Measurements from ENCODE around the gene ZNF862.

Gene ZNF862

DNA sequence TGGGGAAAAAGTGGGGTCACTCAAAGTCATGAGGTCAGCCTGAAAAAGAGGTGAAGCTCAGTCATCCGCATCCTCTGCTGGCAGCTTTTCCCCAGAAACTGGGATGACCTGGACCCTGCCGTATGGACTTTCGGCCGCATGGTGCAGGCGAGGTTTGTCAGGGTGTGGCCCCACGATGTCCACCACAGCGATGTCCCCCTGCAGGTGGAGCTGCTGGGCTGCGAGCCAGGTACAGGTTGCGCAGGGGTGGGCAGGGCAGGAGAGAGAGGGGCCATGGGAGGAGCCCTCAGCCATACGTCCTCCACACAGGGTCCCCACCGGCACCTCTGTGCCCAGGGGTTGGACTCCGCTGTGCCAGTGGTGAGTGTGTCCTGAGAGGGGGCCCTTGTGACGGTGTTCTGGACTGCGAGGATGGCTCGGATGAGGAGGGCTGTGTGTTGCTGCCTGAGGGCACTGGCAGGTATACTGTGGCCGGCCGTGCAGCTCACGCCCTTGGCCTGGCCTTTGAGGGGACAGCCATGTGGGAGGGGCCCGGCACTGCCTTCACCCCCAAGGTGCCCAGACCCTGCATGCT is 41.8 kb upstream of the ZNF862 start:
- no peak overlapping the region for H3K4me3 ChIP-seq (ENCODE audit: insufficient read depth, low read depth, low read length)
- H3K36me3 ChIP-seq (ENCODE audit: control insufficient read depth, insufficient read depth, low read length): no peaks in the 10 kb centered on the region
- H3K27me3 ChIP-seq (ENCODE audit: control insufficient read depth, insufficient read depth, low read length, poor library complexity, severe bottlenecking): peaks cover 3% of the 10 kb centered on the region
- no peaks in the 10 kb centered on the region for H3K9me3 ChIP-seq (ENCODE audit: control insufficient read depth, low read length)
- H3K27ac ChIP-seq (ENCODE audit: insufficient read depth, low read depth, low read length, poor library complexity, severe bottlenecking): no peak overlapping the region
- WGBS, 2 experiments: 90 to 91% methylated on average over 19 of the region's 19 CpGs
- peaks cover 4% of the 10 kb centered on the region for H3K4me1 ChIP-seq (ENCODE audit: control insufficient read depth, insufficient read depth, low read length)

DNA sequence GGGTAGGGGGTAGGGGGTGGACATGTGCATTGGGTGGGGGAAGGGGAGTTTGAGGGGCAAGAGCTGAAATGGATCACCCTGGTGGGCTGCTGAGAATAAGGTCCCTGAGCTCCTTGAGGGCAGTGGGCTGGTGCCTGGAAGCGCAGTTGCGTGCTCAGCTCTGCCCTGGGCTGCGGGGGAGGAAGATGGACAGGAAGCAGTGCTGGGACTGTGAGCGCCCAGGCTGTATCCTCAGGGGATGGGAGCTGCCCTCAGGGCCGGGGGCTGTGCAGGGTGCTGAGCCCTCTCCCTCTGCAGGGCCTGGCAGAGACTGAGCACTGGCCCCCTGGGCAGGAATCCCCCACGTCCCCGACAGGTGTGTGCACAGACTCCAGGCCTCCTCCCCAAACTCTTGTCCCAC is 40.4 kb upstream of the ZNF862 start:
- 89 to 93% methylated on average over 7 of the region's 7 CpGs for WGBS, 2 experiments
- Histone ChIP-seq H3K4me3 (ENCODE audit: insufficient read depth, low read depth, low read length) (no peak overlapping the region), H3K27me3 (ENCODE audit: control insufficient read depth, insufficient read depth, low read length, poor library complexity, severe bottlenecking) (no peaks in the 10 kb centered on the region), H3K9me3 (ENCODE audit: control insufficient read depth, low read length) (no peaks in the 10 kb centered on the region), H3K27ac (ENCODE audit: insufficient read depth, low read depth, low read length, poor library complexity, severe bottlenecking) (no peak overlapping the region), H3K4me1 (ENCODE audit: control insufficient read depth, insufficient read depth, low read length) (no peaks in the 10 kb centered on the region), H3K36me3 (ENCODE audit: control insufficient read depth, insufficient read depth, low read length) (no peaks in the 10 kb centered on the region)

DNA sequence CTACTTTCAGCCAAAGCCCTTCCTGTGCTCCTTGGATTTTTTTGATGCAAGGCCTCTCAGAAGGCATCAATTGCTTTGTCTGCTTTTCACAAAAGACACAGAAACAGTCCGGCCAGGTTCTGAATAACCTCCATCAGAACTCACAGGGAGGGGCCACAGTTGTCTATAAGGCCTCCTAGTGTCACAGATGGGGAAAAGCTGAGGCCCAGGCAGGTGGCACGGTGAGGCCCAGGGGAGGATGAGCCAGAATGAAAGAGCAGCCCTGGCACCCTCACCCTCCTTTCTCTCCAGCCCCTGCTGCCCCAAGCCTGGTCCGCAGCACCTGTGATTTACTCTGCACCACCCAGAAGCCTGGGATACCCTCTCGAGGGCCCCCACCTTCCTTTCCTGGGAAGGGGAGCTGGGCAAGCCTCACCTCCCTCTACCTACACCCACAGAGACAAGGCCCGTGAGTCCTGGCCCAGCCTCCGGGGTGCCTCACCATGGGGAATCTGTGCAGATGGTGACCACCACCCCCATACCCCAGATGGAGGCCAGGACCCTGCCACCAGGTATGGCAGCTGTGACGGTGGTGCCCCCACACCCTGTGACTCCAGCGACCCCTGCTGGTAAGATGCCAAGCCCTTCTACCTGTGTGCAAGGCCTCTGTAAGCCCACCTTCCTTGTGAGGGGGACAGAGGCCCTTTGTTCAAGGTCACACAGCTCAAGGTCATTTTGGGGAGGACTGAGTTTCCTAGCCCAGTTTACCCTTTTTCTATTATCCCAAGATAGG is 38.6 kb upstream of the ZNF862 start:
- 60 to 67% methylated on average over 8 of the region's 8 CpGs for WGBS, 2 experiments

DNA sequence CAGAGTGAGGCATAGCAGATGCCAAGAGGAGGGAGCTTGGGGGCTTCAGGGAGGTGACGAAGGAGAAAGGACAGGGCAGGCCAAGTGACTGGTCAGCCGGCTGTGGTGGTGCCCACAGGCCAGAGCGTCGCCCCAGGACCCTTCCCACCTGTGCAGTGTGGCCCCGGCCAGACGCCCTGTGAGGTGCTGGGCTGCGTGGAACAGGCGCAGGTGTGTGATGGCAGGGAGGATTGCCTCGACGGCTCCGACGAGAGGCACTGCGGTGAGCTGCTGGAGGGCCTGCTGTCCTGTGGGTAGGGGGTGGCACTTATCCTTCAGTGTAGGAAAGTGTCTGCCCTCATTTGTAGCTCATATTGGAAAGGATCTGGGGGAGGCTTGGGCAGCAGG is 38.0 kb upstream of the ZNF862 start:
- Histone ChIP-seq H3K9me3 (ENCODE audit: control insufficient read depth, low read length) (no peaks in the 10 kb centered on the region), H3K27me3 (ENCODE audit: control insufficient read depth, insufficient read depth, low read length, poor library complexity, severe bottlenecking) (no peaks in the 10 kb centered on the region), H3K36me3 (ENCODE audit: control insufficient read depth, insufficient read depth, low read length) (no peaks in the 10 kb centered on the region), H3K4me1 (ENCODE audit: control insufficient read depth, insufficient read depth, low read length) (no peaks in the 10 kb centered on the region), H3K4me3 (ENCODE audit: insufficient read depth, low read depth, low read length) (no peak overlapping the region), H3K27ac (ENCODE audit: insufficient read depth, low read depth, low read length, poor library complexity, severe bottlenecking) (no peak overlapping the region)
- WGBS, 2 experiments: 93 to 94% methylated on average over 13 of the region's 13 CpGs

More for the DNA sequence above, 38.6 kb upstream of the ZNF862 start:
- no peaks in the 10 kb centered on the region for H3K9me3 ChIP-seq (ENCODE audit: control insufficient read depth, low read length)
- H3K4me3 ChIP-seq (ENCODE audit: insufficient read depth, low read depth, low read length): no peak overlapping the region
- H3K36me3 ChIP-seq (ENCODE audit: control insufficient read depth, insufficient read depth, low read length): no peaks in the 10 kb centered on the region
- H3K27ac ChIP-seq (ENCODE audit: insufficient read depth, low read depth, low read length, poor library complexity, severe bottlenecking): no peak overlapping the region
- no peaks in the 10 kb centered on the region for H3K4me1 ChIP-seq (ENCODE audit: control insufficient read depth, insufficient read depth, low read length)
- no peaks in the 10 kb centered on the region for H3K27me3 ChIP-seq (ENCODE audit: control insufficient read depth, insufficient read depth, low read length, poor library complexity, severe bottlenecking)

DNA sequence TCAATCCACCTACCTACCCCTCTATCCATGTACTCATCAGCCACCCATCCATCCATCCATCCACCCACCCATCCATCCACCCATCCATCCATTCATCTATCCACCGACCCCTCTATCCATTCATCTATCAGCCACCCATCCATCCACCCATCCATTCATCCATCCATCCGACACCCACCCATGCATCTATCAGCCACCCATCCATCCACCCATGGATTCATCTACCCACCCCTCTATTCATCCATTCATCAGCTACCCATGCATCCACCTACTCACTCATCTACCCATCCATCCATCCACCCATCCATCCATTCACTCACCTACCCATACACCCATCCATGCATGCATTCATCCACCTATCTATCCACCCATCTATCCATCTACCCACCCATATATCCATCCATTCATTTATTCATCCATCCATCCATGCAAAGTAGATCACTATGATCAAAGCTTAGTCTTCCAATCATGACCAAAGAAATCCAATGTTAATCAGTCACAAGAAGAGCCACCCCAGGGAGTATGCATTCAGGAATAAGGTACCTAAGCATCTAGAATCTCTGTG is 37.1 kb upstream of the ZNF862 start:
- no peaks in the 10 kb centered on the region for H3K4me1 ChIP-seq (ENCODE audit: control insufficient read depth, insufficient read depth, low read length)
- H3K27me3 ChIP-seq (ENCODE audit: control insufficient read depth, insufficient read depth, low read length, poor library complexity, severe bottlenecking): no peaks in the 10 kb centered on the region
- H3K4me3 ChIP-seq (ENCODE audit: insufficient read depth, low read depth, low read length): no peak overlapping the region
- no peaks in the 10 kb centered on the region for H3K9me3 ChIP-seq (ENCODE audit: control insufficient read depth, low read length)
- no peaks in the 10 kb centered on the region for H3K36me3 ChIP-seq (ENCODE audit: control insufficient read depth, insufficient read depth, low read length)
- WGBS, 2 experiments: 89% methylated on average over 2 of the region's 2 CpGs
- no peak overlapping the region for H3K27ac ChIP-seq (ENCODE audit: insufficient read depth, low read depth, low read length, poor library complexity, severe bottlenecking)

DNA sequence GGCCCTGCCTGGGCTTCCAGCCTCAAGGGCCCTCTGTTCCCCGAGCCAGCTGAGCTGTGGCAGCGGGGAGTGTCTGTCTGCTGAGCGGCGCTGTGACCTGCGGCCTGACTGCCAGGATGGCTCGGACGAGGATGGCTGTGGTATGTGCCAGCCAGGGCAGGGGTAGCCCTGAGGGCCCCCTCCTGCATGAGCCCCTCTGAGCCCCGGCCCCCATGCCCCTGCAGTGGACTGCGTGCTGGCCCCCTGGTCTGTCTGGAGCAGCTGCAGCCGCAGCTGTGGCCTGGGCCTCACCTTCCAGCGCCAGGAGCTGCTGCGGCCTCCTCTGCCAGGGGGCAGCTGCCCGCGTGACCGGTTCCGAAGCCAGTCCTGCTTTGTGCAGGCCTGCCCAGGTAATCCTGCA is 36.4 kb upstream of the ZNF862 start:
- Histone ChIP-seq H3K27ac (ENCODE audit: insufficient read depth, low read depth, low read length, poor library complexity, severe bottlenecking) (no peak overlapping the region), H3K27me3 (ENCODE audit: control insufficient read depth, insufficient read depth, low read length, poor library complexity, severe bottlenecking) (no peaks in the 10 kb centered on the region), H3K9me3 (ENCODE audit: control insufficient read depth, low read length) (no peaks in the 10 kb centered on the region), H3K4me3 (ENCODE audit: insufficient read depth, low read depth, low read length) (no peak overlapping the region), H3K4me1 (ENCODE audit: control insufficient read depth, insufficient read depth, low read length) (no peaks in the 10 kb centered on the region), H3K36me3 (ENCODE audit: control insufficient read depth, insufficient read depth, low read length) (no peaks in the 10 kb centered on the region)
- 92 to 93% methylated on average over 16 of the region's 16 CpGs for whole genome bisulfite sequencing, 2 experiments

DNA sequence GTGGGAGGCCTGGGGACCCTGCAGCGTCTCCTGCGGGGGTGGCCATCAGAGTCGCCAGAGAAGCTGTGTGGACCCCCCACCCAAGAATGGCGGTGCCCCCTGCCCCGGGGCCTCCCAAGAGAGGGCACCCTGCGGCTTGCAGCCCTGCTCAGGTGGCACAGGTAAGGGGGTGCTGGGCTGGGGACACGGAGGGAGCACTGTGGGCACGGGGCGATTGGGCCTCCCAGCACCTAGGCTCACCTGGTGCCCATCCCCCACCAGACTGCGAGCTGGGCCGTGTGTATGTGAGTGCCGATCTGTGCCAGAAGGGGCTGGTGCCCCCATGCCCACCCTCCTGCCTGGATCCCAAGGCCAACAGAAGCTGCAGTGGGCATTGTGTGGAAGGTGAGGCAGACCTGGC is 35.2 kb upstream of the ZNF862 start:
- Histone ChIP-seq H3K27me3 (ENCODE audit: control insufficient read depth, insufficient read depth, low read length, poor library complexity, severe bottlenecking) (no peaks in the 10 kb centered on the region), H3K9me3 (ENCODE audit: control insufficient read depth, low read length) (no peaks in the 10 kb centered on the region), H3K27ac (ENCODE audit: insufficient read depth, low read depth, low read length, poor library complexity, severe bottlenecking) (no peak overlapping the region), H3K4me3 (ENCODE audit: insufficient read depth, low read depth, low read length) (no peak overlapping the region), H3K36me3 (ENCODE audit: control insufficient read depth, insufficient read depth, low read length) (no peaks in the 10 kb centered on the region), H3K4me1 (ENCODE audit: control insufficient read depth, insufficient read depth, low read length) (no peaks in the 10 kb centered on the region)
- WGBS, 2 experiments: 93% methylated on average over 12 of the region's 12 CpGs

DNA sequence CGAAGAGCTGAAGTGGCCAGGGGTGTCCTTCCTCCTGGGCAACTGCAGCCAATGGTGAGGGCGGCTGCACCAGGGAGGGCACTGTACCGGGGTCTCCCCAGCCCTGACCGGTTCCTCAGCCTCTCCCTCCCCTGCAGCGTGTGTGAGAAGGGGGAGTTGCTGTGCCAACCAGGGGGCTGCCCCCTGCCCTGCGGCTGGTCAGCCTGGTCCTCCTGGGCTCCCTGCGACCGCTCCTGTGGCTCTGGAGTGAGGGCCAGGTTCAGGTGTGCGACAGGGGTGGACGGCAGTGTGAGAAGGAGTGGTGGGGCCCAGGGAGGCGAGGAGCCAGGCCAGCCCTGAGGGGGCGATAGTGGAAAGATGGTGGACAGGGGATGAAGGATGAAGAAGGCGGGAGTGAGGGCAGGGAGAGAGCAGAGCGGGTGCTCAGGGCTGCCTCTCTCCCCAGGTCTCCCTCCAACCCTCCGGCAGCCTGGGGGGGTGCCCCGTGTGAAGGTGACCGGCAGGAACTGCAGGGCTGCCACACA is 34.6 kb upstream of the ZNF862 start:
- Histone ChIP-seq H3K4me1 (ENCODE audit: control insufficient read depth, insufficient read depth, low read length) (no peaks in the 10 kb centered on the region), H3K27ac (ENCODE audit: insufficient read depth, low read depth, low read length, poor library complexity, severe bottlenecking) (no peak overlapping the region), H3K36me3 (ENCODE audit: control insufficient read depth, insufficient read depth, low read length) (no peaks in the 10 kb centered on the region), H3K9me3 (ENCODE audit: control insufficient read depth, low read length) (no peaks in the 10 kb centered on the region), H3K27me3 (ENCODE audit: control insufficient read depth, insufficient read depth, low read length, poor library complexity, severe bottlenecking) (no peaks in the 10 kb centered on the region), H3K4me3 (ENCODE audit: insufficient read depth, low read depth, low read length) (no peak overlapping the region)
- 90% methylated on average over 17 of the region's 17 CpGs for WGBS, 2 experiments

DNA sequence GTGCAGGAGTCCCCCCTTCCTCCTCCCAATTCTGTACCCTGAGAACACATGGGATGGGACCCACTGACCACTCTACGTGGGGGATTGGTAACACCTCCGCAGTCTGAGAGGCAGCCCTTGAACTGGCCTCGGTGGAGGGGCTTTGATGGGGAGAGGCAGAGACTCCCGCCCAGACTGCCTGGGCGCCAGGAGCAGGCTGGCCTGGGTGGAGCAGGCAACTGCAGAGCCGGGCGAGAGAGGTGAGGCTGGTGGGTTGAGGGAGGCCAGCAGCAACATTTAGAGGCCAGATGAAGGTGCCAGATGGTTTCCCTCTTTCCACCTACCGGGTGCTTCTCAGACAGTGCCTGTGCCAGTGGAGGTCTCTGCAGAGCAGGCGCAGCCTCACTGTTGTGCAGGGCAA is 34.1 kb upstream of the ZNF862 start:
- H3K4me3 ChIP-seq (ENCODE audit: insufficient read depth, low read depth, low read length): no peak overlapping the region
- no peaks in the 10 kb centered on the region for H3K9me3 ChIP-seq (ENCODE audit: control insufficient read depth, low read length)
- no peaks in the 10 kb centered on the region for H3K4me1 ChIP-seq (ENCODE audit: control insufficient read depth, insufficient read depth, low read length)
- WGBS, 2 experiments: 89 to 90% methylated on average over 9 of the region's 9 CpGs
- H3K27me3 ChIP-seq (ENCODE audit: control insufficient read depth, insufficient read depth, low read length, poor library complexity, severe bottlenecking): no peaks in the 10 kb centered on the region
- no peak overlapping the region for H3K27ac ChIP-seq (ENCODE audit: insufficient read depth, low read depth, low read length, poor library complexity, severe bottlenecking)
- no peaks in the 10 kb centered on the region for H3K36me3 ChIP-seq (ENCODE audit: control insufficient read depth, insufficient read depth, low read length)

DNA sequence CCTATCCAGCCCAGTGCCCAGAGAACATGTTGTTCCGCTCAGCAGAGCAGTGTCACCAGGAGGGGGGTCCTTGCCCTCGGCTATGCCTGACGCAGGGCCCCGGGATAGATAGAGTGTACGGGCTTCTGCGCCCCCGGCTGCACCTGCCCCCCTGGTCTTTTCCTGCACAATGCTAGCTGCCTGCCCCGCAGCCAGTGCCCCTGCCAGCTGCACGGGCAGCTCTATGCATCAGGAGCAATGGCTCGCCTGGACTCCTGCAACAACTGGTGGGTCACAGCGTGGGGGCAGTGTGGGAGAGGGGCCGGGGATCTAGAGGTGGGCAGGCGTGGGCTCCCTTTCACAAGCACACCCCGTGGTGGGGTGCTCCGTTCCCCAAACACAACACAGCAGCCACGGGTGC is 31.4 kb upstream of the ZNF862 start:
- H3K27ac ChIP-seq (ENCODE audit: insufficient read depth, low read depth, low read length, poor library complexity, severe bottlenecking): no peak overlapping the region
- no peaks in the 10 kb centered on the region for H3K4me1 ChIP-seq (ENCODE audit: control insufficient read depth, insufficient read depth, low read length)
- WGBS, 2 experiments: 81 to 83% methylated on average over 16 of the region's 16 CpGs
- no peaks in the 10 kb centered on the region for H3K36me3 ChIP-seq (ENCODE audit: control insufficient read depth, insufficient read depth, low read length)
- H3K27me3 ChIP-seq (ENCODE audit: control insufficient read depth, insufficient read depth, low read length, poor library complexity, severe bottlenecking): no peaks in the 10 kb centered on the region
- no peak overlapping the region for H3K4me3 ChIP-seq (ENCODE audit: insufficient read depth, low read depth, low read length)
- no peaks in the 10 kb centered on the region for H3K9me3 ChIP-seq (ENCODE audit: control insufficient read depth, low read length)

Measured in ectodermal cell (in vitro differentiated cells).